Ovary (tissue), 9 donors: ENCODE measurements around the gene C9. TPM values are rescaled to one million over a fixed set of nuclear protein-coding genes. Genes with fewer than 3 reads are reported as not detected.
"Not testable (repeated sequence)": the region's sequence is repeated elsewhere in the genome, so short reads cannot be mapped to it uniquely, and the experiment has no call there.

Experiments
- DNase-seq, 5 donors: peaks; one replicate each; pipeline ENCODE4 v3.0.0-alpha.2; 2019 to 2020
- H3K27ac ChIP-seq, 2 donors: fragments of 200-600 bp; one replicate each; pipeline versions ENCODE4 v1.5.1 to v1.8.0; 2019 to 2022
- H3K27me3 ChIP-seq: fragments of 200-600 bp; one replicate; pipeline ENCODE4 v1.8.0; 2022
- H3K36me3 ChIP-seq: fragments of 200-600 bp; sonication (generic); one replicate; pipeline ENCODE4 v1.5.1; 2019
- H3K4me1 ChIP-seq: one replicate; pipeline ENCODE4 v1.8.1; 2013; ENCODE audit warnings: mild to moderate bottlenecking, moderate library complexity; ENCODE audit not compliant: insufficient read depth
- H3K4me3 ChIP-seq: fragments of 200-600 bp; sonication (generic); one replicate; pipeline ENCODE4 v1.5.1; 2017
- H3K9me3 ChIP-seq, 2 donors: fragments of 200-600 bp in 1 of 2; sonication (generic) in 1 of 2; one replicate each; pipeline versions ENCODE4 v1.5.1 to v1.8.1; 2013 to 2019; ENCODE audit warnings: mild to moderate bottlenecking in 1 of 2, moderate library complexity in 1 of 2
- EP300 ChIP-seq: sonication (generic); formaldehyde crosslinking; IDR thresholded peaks from one replicate; pipeline ENCODE4 v1.6.1; 2017; ENCODE audit warnings: antibody characterized with exemption
- POLR2A ChIP-seq: fragments of 450-650 bp; IDR thresholded peaks from one replicate; pipeline ENCODE4 v1.6.1; 2017; ENCODE audit warnings: antibody characterized with exemption, mild to moderate bottlenecking, moderate library complexity
- WGBS, 3 donors: extraction: QIAGEN DNeasy Blood & Tissue Kit in 1 of 3; methylation state at CpG; one replicate each; pipeline versions ENCODE4 v1.1.5 to v1.1.7; 2013 to 2017; 5-methylcytosine and 5-hydroxymethylcytosine counted together
- intact Hi-C, 4 donors: fragments of 100-400 bp; cut with DNase I; formaldehyde crosslinking; loops; one replicate each; pipeline versions ENCODE4 v1.11.0 to v1.15.1; 2022 to 2023
- polyA plus RNA-seq, 2 donors: library from polyadenylated mRNA; stranded (reverse); fragments of 200-250 nt in 1 of 2; fragments of 350-450 nt in 1 of 2; fragmentation: Illumina TruSeq in 1 of 2; extraction: RNeasy Lipid Tissue Mini Kit (QIAGEN cat#74804) in 1 of 2; gene quantifications; one replicate each; pipeline ENCODE4 v1.2.3, GENCODE V29; 2013 to 2014
- total RNA-seq, 7 donors: library from RNA; depleted of rRNA in 2 of 7; stranded (reverse); fragments of >200 nt in 2 of 7; fragmentation: NEBNext Ultra II Directional in 3 of 7; extraction: Animal tissue kit (Norgen Biotek cat#: 25700) in 3 of 7; gene quantifications; one replicate each; pipeline versions ENCODE4 v1.1.0 to v1.2.4, GENCODE V29; 2016 to 2023
- TF ChIP-seq, protein P1 (sequence below), 3 donors: fragments of 450-650 bp in 2 of 3; fragments of 200-600 bp in 1 of 3; IDR thresholded peaks; one replicate each; pipeline versions ENCODE4 v1.5.1 to v1.8.0; 2016 to 2022; ENCODE audit warnings: antibody characterized with exemption in 3 of 3, mild to moderate bottlenecking in 1 of 3
- donor health status: DM: no; HTN: no; CAD: no; lungs with moderate emphysema.
- donor health status: DM: no; HTN: no; CAD: no.
- donor health status: Bipolar disorder and iron deficiency.
- donor health status: DM: yes; HTN: yes; CAD: no.
- donor health status: DM: no; HTN: no; CAD: no.
- donor health status: DM: yes; HTN: yes; CAD: no.

C9 gene
- total and polyA plus RNA-seq, 9 donors = 0.20 to 0.84 TPM; not detected in 7

DNA sequence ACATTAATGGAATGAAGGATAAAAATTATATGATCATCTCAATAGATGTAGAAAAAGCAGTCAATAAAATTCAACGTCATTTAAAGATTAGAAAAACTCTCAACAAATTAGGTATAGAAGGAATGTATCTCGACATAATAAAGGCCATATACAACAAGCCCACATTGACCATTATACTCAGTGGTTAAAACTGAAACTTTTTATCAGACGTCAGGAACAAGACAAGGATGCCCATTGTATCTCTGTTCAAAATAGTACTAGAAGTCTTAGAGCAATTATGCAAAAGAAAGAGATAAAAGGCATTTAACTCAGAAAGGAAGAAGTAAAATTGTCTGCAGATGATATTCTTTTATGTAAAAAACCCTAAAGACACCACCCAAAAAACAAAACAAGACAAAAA is 40.8 kb downstream of the C9 start:
- no peaks in the 10 kb centered on the region for H3K36me3 ChIP-seq
- 68 to 79% (median 75%) methylated on average over 3 of the region's 3 CpGs for WGBS, 3 donors
- no peak overlapping the region for H3K27ac ChIP-seq
- no peak for DNase-seq
- no peaks in the 10 kb centered on the region for H3K4me1 ChIP-seq
- intact Hi-C loops = no loop called here
- no peaks in the 10 kb centered on the region for H3K9me3 ChIP-seq
- TF ChIP-seq POLR2A (no peak), EP300 (no peak)
- TF ChIP-seq, protein P1, sequence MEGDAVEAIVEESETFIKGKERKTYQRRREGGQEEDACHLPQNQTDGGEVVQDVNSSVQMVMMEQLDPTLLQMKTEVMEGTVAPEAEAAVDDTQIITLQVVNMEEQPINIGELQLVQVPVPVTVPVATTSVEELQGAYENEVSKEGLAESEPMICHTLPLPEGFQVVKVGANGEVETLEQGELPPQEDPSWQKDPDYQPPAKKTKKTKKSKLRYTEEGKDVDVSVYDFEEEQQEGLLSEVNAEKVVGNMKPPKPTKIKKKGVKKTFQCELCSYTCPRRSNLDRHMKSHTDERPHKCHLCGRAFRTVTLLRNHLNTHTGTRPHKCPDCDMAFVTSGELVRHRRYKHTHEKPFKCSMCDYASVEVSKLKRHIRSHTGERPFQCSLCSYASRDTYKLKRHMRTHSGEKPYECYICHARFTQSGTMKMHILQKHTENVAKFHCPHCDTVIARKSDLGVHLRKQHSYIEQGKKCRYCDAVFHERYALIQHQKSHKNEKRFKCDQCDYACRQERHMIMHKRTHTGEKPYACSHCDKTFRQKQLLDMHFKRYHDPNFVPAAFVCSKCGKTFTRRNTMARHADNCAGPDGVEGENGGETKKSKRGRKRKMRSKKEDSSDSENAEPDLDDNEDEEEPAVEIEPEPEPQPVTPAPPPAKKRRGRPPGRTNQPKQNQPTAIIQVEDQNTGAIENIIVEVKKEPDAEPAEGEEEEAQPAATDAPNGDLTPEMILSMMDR (IDR thresholded peaks at IDR 0.05) = no peak
- H3K4me3 ChIP-seq = no peak overlapping the region
- H3K27me3 ChIP-seq = no peaks in the 10 kb centered on the region

DNA sequence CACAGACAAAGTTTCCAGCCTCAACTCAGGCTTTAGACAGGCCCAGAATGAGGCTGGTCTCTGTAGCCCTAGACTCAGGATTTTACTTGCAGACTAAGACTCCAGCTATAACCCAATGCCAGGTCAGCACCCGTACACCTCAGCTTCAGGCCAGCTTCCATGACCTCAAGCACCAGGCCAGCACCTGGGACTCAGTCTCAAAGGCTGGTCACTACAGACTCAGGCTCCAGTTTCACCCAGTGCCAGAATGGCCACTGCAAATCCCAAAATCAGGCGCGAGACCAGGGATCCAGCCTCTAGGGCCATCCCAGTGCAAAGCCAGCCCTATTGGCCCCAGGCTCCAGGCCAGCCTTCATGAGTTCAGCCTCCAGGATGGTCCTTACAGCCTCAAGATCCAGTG is 44.9 kb downstream of the C9 start:
- no peak for DNase-seq
- TF ChIP-seq, protein P1 (IDR thresholded peaks at IDR 0.05) = no peak
- TF ChIP-seq POLR2A = no peak
- TF ChIP-seq EP300 = no peak
- Histone ChIP-seq H3K9me3 (no peaks in the 10 kb centered on the region), H3K27ac (no peak overlapping the region), H3K4me1 (no peaks in the 10 kb centered on the region), H3K36me3 (no peaks in the 10 kb centered on the region), H3K27me3 (no peaks in the 10 kb centered on the region), H3K4me3 (no peak overlapping the region)
- 91 to 94% (median 94%) methylated on average over 3 of the region's 3 CpGs for WGBS, 3 donors
- intact Hi-C loops = no loop called here

DNA sequence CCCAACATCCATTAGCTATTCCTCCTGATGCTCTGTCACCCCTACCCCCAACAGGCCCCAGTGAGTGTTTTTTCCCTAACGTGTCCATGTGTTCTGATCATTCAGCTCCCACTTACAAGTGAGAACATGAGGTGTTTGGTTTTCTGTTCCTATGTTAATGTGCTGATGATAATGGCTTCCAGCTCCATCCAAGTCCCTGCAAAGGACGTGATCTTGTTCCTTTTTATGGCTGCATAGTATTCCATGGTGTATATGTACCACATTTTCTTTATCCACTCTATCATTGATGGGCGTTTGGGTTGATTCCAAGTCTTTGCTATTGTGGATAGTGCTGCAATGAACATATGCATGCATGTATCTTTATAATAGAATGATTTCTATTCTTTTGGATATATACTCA is 47.8 kb downstream of the C9 start:
- intact Hi-C loops = not testable (repeated sequence)

DNA sequence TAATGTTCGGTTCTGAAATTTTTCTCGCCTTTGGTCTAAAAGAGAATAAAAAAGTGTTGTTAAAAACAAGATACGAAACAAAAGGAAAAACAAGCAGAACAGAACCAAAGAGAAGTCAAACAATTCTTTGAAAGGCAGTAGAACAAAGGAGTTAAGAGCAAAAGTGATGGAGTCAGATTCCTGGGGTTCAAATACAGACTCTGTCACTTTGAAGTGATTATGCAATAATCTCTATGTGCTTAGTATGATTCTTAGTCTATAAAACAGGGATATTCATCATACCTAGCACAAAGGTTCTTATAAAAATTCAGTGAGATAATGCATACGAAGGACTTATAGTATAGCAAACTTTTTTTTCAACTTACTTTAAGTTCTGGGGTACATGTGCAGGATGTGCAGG is 48.3 kb downstream of the C9 start:
- WGBS, 3 donors = 67 to 86% (median 85%) methylated on average over 4 of the region's 4 CpGs
- TF ChIP-seq, protein P1 (IDR thresholded peaks at IDR 0.05) = no peak
- TF ChIP-seq EP300 = no peak
- no peak for TF ChIP-seq POLR2A
- no peak for DNase-seq
- Histone ChIP-seq H3K36me3 (no peaks in the 10 kb centered on the region), H3K27ac (no peak overlapping the region), H3K4me1 (no peaks in the 10 kb centered on the region), H3K9me3 (no peaks in the 10 kb centered on the region), H3K27me3 (no peaks in the 10 kb centered on the region), H3K4me3 (no peak overlapping the region)
- intact Hi-C loops = no loop called here

More for the DNA sequence above, 47.8 kb downstream of the C9 start:
- H3K4me3 ChIP-seq, H3K36me3 ChIP-seq, DNase-seq, H3K27me3 ChIP-seq, H3K9me3 ChIP-seq, H3K27ac ChIP-seq, H3K4me1 ChIP-seq: not testable (repeated sequence)
- WGBS, 3 donors = 72 to 77% (median 75%) methylated on average over 3 of the region's 3 CpGs

DNA sequence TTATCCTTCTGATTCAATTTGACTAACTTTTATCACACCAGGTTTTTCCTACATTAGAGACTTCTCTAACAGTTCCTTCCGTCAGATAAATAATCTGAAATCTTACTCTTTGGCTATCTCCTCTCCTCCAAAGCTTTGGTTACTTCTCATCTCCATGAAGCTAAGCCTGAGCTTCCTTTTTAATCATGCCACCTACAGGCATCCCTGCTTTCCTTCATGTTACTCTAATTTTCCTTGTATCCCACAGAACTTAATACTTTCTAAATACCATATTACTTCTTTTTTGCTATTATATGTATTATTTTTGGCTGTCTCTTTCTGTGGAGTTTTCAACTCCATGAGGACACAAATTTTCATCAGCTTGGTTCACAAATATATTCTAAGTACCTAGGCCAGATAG is 49.7 kb downstream of the C9 start:
- Histone ChIP-seq H3K27ac (no peak overlapping the region), H3K36me3 (no peaks in the 10 kb centered on the region), H3K4me3 (no peak overlapping the region), H3K27me3 (no peaks in the 10 kb centered on the region), H3K9me3 (no peaks in the 10 kb centered on the region), H3K4me1 (no peaks in the 10 kb centered on the region)
- 81 to 90% (median 87%) methylated on average over 1 of the region's 1 CpG for WGBS, 3 donors
- TF ChIP-seq POLR2A = no peak
- no peak for TF ChIP-seq EP300
- TF ChIP-seq, protein P1 (IDR thresholded peaks at IDR 0.05) = no peak
- intact Hi-C loops = no loop called here
- no peak for DNase-seq
